COR-L47 (cell line): Measurements from ENCODE around the gene PRKCZ.

ENCODE experiments used
- DNase-seq: peaks from one replicate; lab custom pipeline; 2025; lab: John Stamatoyannopoulos, UW

Gene PRKCZ

GRCh38 chr1:2061065-2061778 is 11.0 kb downstream of the PRKCZ start:
- DNase-seq: no peak

GRCh38 chr1:2065699-2066098 is 15.5 kb downstream of the PRKCZ start:
- DNase-seq: no peak

- DNase-seq: no peak
Measured at GRCh38 chr1:2067393-2067792, 17.2 kb downstream of the PRKCZ start.

- no peak for DNase-seq
Measured at GRCh38 chr1:2067981-2068380, 17.8 kb downstream of the PRKCZ start.

GRCh38 chr1:2068951-2069350 is 18.7 kb downstream of the PRKCZ start:
- DNase-seq: no peak

GRCh38 chr1:2070016-2070415 is 19.8 kb downstream of the PRKCZ start:
- DNase-seq: no peak

GRCh38 chr1:2070800-2071530 is 20.8 kb downstream of the PRKCZ start:
- no peak for DNase-seq

GRCh38 chr1:2072109-2072806 is 22.0 kb downstream of the PRKCZ start:
- DNase-seq: no peak

GRCh38 chr1:2072891-2073290 is 22.7 kb downstream of the PRKCZ start:
- DNase-seq: no peak

- DNase-seq: peak; percentile 43
Measured at GRCh38 chr1:2073382-2074230, 23.4 kb downstream of the PRKCZ start.

GRCh38 chr1:2074396-2074795 is 24.2 kb downstream of the PRKCZ start:
- DNase-seq: no peak

GRCh38 chr1:2074944-2075740 is 24.9 kb downstream of the PRKCZ start:
- no peak for DNase-seq

- DNase-seq: no peak
Measured at GRCh38 chr1:2076826-2077225, 26.6 kb downstream of the PRKCZ start.

- DNase-seq: no peak
Measured at GRCh38 chr1:2078170-2078569, 28.0 kb downstream of the PRKCZ start.

- DNase-seq: no peak
Measured at GRCh38 chr1:2079396-2080085, 29.3 kb downstream of the PRKCZ start.

GRCh38 chr1:2080140-2080539 is 29.9 kb downstream of the PRKCZ start:
- no peak for DNase-seq

GRCh38 chr1:2080884-2081283 is 30.7 kb downstream of the PRKCZ start:
- no peak for DNase-seq

- no peak for DNase-seq
Measured at GRCh38 chr1:2081326-2081885, 31.2 kb downstream of the PRKCZ start.

GRCh38 chr1:2082064-2082463 is 31.9 kb downstream of the PRKCZ start:
- DNase-seq: no peak

GRCh38 chr1:2083666-2084065 is 33.5 kb downstream of the PRKCZ start:
- DNase-seq: no peak
